BLaER1 (cell line): ENCODE results near the gene PGP.

Source experiments
- H3K27ac ChIP-seq: shearing (Covaris generic); formaldehyde crosslinking; 2 replicates; pipeline ENCODE4 v1.8.1; 2022
- H3K27me3 ChIP-seq: shearing (Covaris generic); formaldehyde crosslinking; 2 replicates; pipeline ENCODE4 v1.8.1; 2022
- H3K36me3 ChIP-seq: shearing (Covaris generic); formaldehyde crosslinking; 2 replicates; pipeline ENCODE4 v1.8.1; 2022
- H3K4me1 ChIP-seq: shearing (Covaris generic); formaldehyde crosslinking; 2 replicates; pipeline ENCODE4 v1.8.1; 2022
- H3K4me2 ChIP-seq: shearing (Covaris generic); formaldehyde crosslinking; 2 replicates; pipeline ENCODE4 v1.8.1; 2022
- H3K4me3 ChIP-seq: shearing (Covaris generic); formaldehyde crosslinking; 2 replicates; pipeline ENCODE4 v1.8.1; 2022
- H3K9ac ChIP-seq: shearing (Covaris generic); formaldehyde crosslinking; 2 replicates; pipeline ENCODE4 v1.8.1; 2022
- H3K9me3 ChIP-seq: shearing (Covaris generic); formaldehyde crosslinking; 2 replicates; pipeline ENCODE4 v1.8.1; 2022
- H4K20me1 ChIP-seq: shearing (Covaris generic); formaldehyde crosslinking; 2 replicates; pipeline ENCODE4 v1.8.1; 2022
- Cebpa-rat ChIP-seq: shearing (Covaris generic); IDR thresholded peaks from 2 replicates; pipeline ENCODE4 v1.8.1; 2022

The PGP gene

DNA sequence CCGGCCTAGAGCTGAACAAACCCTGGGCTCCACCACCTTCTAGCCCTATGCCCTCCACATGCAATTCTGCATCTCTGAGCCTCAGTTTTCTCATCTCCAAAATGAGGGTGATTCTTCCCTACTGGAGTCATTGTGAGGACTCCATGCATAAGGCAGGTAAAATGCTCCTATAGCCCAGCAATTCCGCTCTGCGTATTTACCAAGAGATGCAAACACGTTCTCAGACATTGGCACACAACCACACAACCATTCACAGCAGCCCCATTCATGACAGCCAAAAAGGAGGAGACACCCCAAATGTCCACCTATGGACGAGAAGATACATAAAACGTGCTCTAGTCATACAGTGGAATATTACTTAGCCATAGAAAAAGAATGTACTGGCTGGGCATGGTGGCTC lies 14.3 kb downstream of the PGP start:
- no peak overlapping the region for H3K4me3 ChIP-seq
- H3K27ac ChIP-seq, result no peak overlapping the region
- H3K36me3 ChIP-seq, result no peaks in the 10 kb centered on the region
- H4K20me1 ChIP-seq, result peaks cover 6% of the 10 kb centered on the region
- TF ChIP-seq Cebpa-rat, result no peak
- peaks cover 15% of the 10 kb centered on the region for H3K4me1 ChIP-seq
- H3K4me2 ChIP-seq, result no peak overlapping the region
- peaks cover 66% of the 10 kb centered on the region for H3K27me3 ChIP-seq
- no peak overlapping the region for H3K9ac ChIP-seq
- H3K9me3 ChIP-seq, result no peaks in the 10 kb centered on the region

GRCh38 chr16:2199621-2200139 lies 15.0 kb downstream of the PGP start:
- Histone ChIP-seq H4K20me1 (peaks cover 12% of the 10 kb centered on the region), H3K9ac (no peak overlapping the region), H3K4me2 (no peak overlapping the region), H3K27me3 (peaks cover 72% of the 10 kb centered on the region), H3K4me3 (no peak overlapping the region), H3K36me3 (no peaks in the 10 kb centered on the region), H3K4me1 (peaks cover 18% of the 10 kb centered on the region), H3K9me3 (no peaks in the 10 kb centered on the region), H3K27ac (no peak overlapping the region)
- TF ChIP-seq Cebpa-rat, result no peak

DNA sequence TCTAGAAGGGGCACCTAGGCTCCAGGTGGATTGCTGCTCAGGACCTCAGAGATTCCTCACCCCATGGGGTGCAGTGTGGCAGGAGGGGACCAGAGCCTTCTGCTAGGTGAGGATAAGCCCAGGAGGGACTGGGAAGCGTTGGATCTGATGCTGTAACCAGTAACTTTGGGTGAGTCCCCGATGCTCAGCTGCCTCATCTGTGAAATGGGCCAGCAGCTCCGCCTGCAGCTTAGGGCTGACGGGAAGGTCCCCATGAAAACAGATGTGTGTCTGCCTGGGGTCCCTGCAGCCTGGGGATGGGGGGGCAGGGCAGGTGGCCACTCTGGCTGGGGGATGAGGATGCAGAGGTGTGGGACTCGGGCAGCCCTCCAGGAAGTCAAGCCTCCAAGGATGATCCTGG lies 15.5 kb downstream of the PGP start:
- H3K4me2 ChIP-seq, result no peak overlapping the region
- TF ChIP-seq Cebpa-rat, result no peak
- peaks cover 78% of the 10 kb centered on the region for H3K27me3 ChIP-seq
- H4K20me1 ChIP-seq, result peaks cover 18% of the 10 kb centered on the region
- H3K4me1 ChIP-seq, result peaks cover 18% of the 10 kb centered on the region
- H3K27ac ChIP-seq, result no peak overlapping the region
- H3K9ac ChIP-seq, result no peak overlapping the region
- H3K36me3 ChIP-seq, result no peaks in the 10 kb centered on the region
- no peaks in the 10 kb centered on the region for H3K9me3 ChIP-seq
- H3K4me3 ChIP-seq, result no peak overlapping the region

- TF ChIP-seq Cebpa-rat, result no peak
- no peak overlapping the region for H3K4me3 ChIP-seq
These were observed 16.4 kb downstream of the PGP start for GRCh38 chr16:2198283-2198682.

GRCh38 chr16:2197765-2198164 lies 16.9 kb downstream of the PGP start:
- Histone ChIP-seq H3K27me3 (peaks cover 88% of the 10 kb centered on the region), H4K20me1 (peaks cover 27% of the 10 kb centered on the region), H3K4me2 (no peak overlapping the region), H3K4me3 (no peak overlapping the region), H3K9me3 (no peaks in the 10 kb centered on the region), H3K27ac (no peak overlapping the region), H3K4me1 (peaks cover 18% of the 10 kb centered on the region), H3K36me3 (no peaks in the 10 kb centered on the region), H3K9ac (no peak overlapping the region)
- no peak for TF ChIP-seq Cebpa-rat

More at GRCh38 chr16:2198283-2198682, 16.4 kb downstream of the PGP start:
- no peak overlapping the region for H3K27ac ChIP-seq
- H3K9me3 ChIP-seq, result no peaks in the 10 kb centered on the region
- H3K27me3 ChIP-seq, result peaks cover 86% of the 10 kb centered on the region
- peaks cover 18% of the 10 kb centered on the region for H3K4me1 ChIP-seq
- H3K9ac ChIP-seq, result no peak overlapping the region
- H4K20me1 ChIP-seq, result peaks cover 26% of the 10 kb centered on the region
- no peaks in the 10 kb centered on the region for H3K36me3 ChIP-seq
- no peak overlapping the region for H3K4me2 ChIP-seq

DNA sequence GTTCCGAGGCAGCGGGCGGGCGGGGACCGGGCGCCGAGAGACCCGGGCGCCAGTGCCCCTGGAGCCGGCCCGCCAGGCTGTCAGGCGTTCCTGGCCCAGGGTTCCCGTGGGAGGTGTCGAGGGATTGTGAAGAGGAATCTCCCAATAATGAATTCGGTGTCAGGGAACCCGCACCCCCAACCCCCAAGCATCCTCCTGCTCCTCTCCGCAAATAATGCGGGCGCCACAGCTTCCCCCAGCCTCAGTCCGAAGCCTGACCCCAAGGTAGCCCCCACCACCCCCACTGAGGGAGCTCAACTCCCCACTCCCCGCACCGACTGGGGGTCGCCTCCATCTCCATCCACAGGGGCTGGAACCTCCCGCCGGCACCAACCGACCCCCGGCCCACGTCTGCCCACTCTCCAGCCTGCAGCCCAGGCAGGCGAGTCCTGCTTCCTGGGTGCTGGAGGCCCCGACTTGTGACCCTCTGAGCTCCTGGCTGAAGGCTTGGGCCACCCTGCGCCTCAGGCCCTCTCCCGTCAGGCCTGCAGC lies 17.6 kb downstream of the PGP start:
- Histone ChIP-seq H3K4me1 (peaks cover 21% of the 10 kb centered on the region), H3K36me3 (no peaks in the 10 kb centered on the region), H4K20me1 (peaks cover 27% of the 10 kb centered on the region), H3K9ac (peak overlapping the region; percentile 55; the same call in 1 of the 2 replicates), H3K9me3 (no peaks in the 10 kb centered on the region), H3K27me3 (peaks cover 84% of the 10 kb centered on the region), H3K4me3 (peak overlapping the region; percentile 69), H3K27ac (no peak overlapping the region), H3K4me2 (peak overlapping the region; percentile 83)
- no peak for TF ChIP-seq Cebpa-rat

DNA sequence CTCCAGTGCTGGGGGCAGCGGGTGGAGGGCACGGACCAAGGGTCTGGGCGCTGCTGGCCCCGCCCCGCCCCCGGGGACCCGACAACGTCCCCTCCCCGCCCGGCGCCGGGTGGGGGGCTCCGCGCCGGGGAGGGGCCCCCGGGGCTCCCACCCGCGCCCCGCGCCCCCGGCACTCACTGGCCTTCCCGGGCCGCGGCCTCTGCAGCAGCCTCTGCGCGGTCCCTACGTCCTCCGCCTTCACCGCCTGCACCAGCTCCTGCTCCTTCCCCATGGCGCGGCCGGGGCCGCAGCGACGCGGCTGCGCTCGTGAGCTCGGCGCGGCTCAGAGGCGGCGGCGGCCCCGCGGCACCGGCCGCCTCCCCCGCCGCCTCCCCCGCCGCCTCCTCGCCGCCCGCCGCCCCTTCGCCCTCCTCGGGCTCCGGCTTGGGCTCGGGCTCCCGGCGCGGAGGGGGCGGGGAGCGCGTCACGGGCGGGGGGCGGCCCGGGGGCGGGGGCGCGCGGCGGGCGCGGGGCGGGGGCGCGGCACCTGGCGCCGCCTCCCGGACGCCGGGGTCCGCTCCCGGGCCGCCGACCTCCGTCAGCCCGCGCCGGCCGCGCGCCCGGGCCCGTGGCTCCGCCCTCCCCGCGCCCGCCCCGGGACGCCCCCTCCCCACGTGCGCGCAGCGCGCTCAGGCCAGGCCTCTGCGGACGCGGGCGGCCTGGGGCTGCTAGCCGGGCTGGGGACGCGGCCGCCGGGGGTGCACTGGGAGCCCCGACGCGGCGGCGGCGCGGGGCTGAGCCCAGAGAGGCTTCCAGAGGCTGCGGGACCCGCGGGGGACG lies 18.3 kb downstream of the PGP start, which contains the start of gene CASKIN1:
TSS of gene CASKIN1 (minus strand) at position 444 of the 819 bp plus-strand sequence. CDS start at position 271, 173 bp downstream.
- Histone ChIP-seq H4K20me1 (peaks cover 27% of the 10 kb centered on the region), H3K4me1 (peaks cover 28% of the 10 kb centered on the region), H3K9me3 (no peaks in the 10 kb centered on the region), H3K4me3 (peak within 1 kb of the TSS; percentile 69), H3K27ac (no peak within 1 kb of the TSS), H3K9ac (peak within 1 kb of the TSS; percentile 55), H3K4me2 (peak within 1 kb of the TSS; percentile 95), H3K36me3 (no peaks in the 10 kb centered on the region), H3K27me3 (peaks cover 77% of the 10 kb centered on the region)
- TF ChIP-seq Cebpa-rat, result no peak

GRCh38 chr16:2195322-2196161 lies 19.1 kb downstream of the PGP start:
- Histone ChIP-seq H4K20me1 (peaks cover 29% of the 10 kb centered on the region), H3K27ac (no peak overlapping the region), H3K36me3 (no peaks in the 10 kb centered on the region), H3K27me3 (peaks cover 72% of the 10 kb centered on the region), H3K4me2 (peak overlapping the region; percentile 95), H3K9ac (peak overlapping the region; percentile 50), H3K9me3 (no peaks in the 10 kb centered on the region), H3K4me3 (peak overlapping the region; percentile 69), H3K4me1 (peaks cover 37% of the 10 kb centered on the region)
- no peak for TF ChIP-seq Cebpa-rat

DNA sequence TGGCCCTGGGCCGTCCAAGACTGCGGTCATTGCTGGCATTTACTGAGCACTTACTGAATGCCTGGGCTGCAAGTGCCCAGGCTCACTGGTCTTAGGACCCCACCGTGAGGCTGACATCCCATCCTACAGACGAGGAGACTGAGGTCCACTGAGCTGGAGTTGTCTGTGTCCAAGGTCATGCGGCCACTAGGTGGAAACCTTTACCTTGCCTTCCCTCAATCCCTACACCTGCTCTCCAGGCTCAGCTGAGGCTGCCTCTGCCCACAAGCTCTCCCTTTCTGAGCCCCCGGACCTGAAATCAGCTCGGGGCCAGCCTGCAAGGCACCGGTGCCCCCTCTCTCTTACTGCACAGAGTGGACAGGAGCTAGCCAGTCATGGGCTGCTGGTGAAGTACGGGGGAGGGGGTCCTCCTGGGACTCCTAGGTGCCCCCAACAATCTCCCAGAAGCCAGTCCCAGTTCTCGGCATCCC lies 19.8 kb downstream of the PGP start:
- TF ChIP-seq Cebpa-rat, result no peak
- Histone ChIP-seq H3K4me1 (peaks cover 43% of the 10 kb centered on the region), H3K4me2 (peak overlapping the region; percentile 95), H4K20me1 (peaks cover 34% of the 10 kb centered on the region), H3K4me3 (peak overlapping the region; percentile 69), H3K27ac (no peak overlapping the region), H3K36me3 (no peaks in the 10 kb centered on the region), H3K9ac (0 out of 2 replicates have a peak overlapping the region, but pooled peaks have one; percentile 50), H3K27me3 (peaks cover 65% of the 10 kb centered on the region), H3K9me3 (no peaks in the 10 kb centered on the region)
